GM10847 (cell line): ENCODE results near the gene CDH4.

Experiments
- POLR2A ChIP-seq: IDR thresholded peaks from 2 replicates; pipeline ENCODE4 v1.6.1; 2011; ENCODE audit not compliant: insufficient read length; ENCODE audit errors: extremely low read depth

The CDH4 gene

DNA sequence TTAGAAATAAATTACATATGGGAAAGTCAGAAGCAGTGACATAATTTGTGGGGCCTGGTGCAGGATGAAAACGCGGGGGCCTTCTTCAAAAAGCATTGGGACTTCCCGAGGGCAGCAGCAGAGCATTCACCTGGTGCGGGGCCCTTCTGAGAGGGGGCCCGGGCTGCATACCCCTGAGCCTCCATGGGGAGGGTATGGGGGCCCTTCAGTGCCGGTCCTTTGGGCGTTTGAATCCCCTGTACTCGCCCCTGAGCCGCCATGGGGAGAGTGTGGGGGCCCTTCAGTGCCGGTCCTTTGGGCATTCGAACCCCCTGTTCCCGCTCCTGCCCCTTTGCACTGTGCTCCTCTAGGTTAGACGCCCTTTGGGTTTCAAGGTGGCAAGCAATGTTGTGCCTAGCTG lies 283.5 kb downstream of the CDH4 start:
- TF ChIP-seq POLR2A = no peak

DNA sequence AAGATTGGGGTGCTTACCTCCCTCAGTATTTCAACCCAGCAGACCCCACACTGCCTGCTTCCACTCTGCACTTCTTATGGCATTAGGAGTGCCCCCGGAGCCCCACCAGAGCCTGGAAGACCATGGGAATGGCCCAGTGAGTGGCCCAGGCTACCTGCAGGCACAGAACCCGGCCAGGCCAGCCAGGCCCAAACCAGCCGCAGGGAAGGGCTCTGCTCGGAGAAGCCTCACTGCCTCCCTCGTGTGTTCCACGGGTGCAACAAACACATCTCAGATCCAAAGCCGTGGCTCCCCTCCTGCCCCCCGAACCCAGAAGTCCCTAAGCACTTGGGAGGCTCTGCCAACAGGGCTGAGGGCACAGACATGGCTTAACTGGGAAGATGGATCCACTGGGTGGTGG lies 283.9 kb downstream of the CDH4 start:
- no peak for TF ChIP-seq POLR2A

DNA sequence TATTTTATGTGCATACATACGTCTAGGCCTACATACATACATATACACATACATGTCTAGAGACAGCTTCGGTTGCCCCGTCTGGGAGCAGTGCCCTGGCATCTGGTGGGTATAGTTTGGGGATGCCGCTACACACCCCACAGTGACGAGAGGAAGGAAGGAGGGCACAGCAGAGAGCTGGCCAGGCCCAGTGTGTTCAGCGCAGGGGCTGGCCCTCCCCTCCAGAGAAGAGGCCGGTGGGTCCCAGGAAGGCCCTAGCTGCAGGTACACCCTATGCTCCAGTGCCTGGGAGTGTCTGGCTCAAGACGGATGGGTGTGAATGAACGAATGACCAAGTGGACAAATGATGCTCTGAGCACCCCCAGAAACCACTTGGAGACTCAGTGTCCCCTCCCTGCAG lies 284.6 kb downstream of the CDH4 start:
- TF ChIP-seq POLR2A = no peak

DNA sequence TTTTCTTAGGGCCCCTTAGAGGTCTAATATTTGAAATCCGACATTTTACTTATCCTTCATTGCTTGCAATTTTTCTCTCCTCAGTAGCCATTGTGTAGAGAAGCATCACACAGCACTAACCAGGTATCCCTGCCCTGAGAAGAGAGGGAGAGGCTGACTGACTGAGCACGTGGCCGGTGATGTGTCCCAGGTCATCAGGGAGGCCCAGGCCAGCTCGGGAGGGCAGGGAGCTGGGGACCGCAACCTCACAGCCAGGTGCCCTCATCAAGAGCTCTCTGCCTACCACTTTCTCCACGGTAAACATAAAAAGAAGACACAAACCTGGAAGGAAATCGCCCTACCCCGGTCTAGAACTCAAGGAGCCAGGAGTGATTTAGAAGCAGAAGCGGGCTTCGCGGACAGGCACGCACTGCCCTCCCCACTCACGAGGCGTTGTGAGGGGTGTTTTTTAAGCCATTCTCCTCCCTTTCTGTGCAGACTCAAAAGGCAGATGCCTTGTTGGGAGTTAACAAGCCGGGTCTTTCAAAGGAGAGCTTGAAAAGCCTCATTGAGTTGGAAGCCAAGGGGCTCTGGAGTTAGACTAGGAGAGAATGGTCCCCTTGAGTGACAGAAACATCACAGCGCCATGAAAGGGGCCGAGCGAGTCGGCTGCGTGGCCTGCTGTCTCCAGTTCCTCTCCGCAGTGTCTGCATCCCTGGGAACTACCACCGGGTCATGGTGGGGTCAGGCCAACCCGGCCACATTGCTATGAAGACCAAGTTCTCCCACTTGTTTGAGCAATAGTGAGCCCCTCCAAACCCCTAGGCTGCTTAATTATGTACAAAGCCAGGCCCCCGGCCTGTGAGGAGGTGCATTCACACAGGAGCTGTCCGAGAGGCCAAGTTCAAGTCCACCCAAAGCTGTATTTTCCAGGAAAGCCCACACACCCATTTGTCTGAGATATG lies 285.4 kb downstream of the CDH4 start:
- no peak for TF ChIP-seq POLR2A

DNA sequence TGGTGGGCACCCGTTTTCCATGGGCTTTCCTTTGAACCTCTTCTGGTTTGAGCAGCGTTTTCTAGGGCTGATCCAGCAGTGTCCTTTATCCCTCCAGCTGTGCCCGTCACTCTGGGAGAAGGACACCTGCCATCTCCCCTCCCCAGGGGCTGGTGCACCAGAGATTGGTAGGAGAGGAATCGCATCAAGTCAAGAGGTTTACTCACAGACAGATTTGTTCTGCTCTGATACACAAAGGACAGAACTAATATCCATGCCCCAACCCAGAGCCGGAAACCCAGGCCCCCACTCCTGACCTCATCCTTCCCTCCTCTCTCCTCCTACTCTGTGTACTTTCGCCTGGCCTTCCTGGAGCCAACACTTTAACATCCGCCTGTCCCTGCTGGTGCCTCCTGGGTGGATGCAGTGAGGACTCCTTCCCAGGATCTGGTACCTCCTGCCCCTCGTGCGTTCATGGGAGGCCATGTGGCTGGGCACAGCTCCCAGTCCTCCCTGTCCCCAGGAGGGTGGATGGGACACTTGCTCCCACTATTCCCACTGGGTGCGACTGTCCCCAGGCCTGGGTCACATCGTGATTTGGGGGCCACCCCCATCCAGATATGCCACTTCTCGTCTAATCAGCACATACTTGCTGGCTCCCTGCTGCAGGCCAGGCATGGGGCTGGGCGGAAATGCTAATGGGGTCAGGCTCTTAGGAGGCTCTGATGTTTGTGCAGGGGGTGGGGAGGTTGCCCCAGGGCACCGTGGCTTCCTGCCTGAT lies 286.3 kb downstream of the CDH4 start:
- no peak for TF ChIP-seq POLR2A

DNA sequence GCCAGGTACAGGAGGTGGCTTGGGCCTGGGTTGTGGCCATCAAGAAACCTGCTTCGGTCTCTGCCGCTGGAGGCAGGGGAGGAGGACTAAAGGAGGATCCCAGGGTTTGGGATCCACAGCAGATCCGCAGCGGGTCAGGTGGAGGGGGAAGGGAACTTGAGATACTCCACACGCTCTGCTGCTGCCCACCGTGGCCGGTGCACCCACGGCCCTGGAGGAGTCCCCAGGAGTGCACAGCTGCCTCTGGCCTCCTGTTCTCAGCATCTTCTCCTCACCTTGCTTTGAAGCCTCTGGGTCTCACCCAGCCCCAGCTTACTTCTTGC lies 286.8 kb downstream of the CDH4 start:
- TF ChIP-seq POLR2A = no peak

DNA sequence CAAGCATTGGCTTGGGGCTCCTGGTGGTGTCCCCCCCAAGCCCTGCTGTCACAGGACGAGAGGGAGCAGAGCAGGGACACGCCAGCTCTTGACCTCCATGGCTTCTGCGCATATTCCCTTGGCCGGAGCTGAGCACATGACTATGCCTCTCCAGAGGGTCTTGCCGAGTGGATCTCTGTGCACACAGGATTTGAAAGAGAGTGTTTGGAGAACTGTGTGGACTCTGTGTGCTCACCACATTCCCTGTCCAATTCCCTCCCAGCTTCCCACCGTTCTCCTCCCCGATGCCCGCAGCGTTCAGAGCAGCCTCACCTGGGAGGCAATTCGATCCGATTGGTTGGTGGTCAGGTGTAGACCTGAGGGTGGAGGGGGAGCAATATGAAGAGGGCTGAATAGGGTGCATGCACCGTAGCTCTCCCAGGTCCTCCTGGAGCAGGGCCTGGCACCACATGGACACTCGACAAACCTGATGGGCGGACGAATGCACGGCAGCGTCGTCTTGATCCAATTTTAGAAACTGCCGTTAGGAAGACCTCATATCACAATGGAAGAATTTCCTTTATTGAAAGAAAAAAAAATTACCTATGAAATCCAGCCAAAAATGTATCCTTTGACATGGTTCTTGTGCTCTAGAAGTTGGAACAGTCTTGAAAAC lies 287.8 kb downstream of the CDH4 start:
- TF ChIP-seq POLR2A = no peak

DNA sequence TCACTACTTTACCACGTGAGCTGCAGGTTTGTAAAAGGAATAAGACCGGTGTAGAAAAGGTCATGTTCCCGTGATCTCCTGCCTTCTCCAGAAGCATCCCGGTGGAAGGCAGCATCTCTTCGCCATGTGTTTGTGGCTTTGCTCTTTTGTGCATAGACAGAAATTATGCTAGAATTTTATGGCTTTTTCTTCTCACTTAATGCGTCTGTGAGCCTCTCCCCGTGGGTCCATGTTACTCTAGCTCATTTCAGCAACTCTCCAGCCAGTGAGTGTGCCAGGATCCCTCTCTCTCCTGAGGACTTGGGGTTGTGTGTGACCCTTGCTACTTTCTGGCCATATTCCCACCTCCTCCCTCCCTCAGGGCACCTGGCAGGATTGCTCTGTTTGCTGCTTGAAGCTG lies 289.5 kb downstream of the CDH4 start:
- no peak for TF ChIP-seq POLR2A

DNA sequence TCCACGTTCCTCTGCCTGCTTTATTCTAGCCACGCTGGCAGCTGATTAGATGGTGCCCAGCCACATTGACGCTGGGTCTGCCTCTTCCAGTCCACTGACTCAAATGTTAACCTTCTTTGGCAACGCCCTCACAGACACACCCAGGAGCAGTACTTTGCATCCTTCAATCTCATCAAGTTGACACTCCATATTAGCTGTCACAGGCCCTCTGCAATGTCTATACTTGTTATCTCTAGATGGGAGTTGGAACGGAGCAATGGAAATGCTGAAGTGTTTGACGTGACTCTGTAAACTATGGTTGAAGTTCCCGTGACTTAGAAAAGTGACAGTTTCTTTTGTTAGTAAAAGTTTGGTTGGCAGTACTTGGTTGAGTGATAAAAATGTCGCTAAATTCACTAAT lies 291.0 kb downstream of the CDH4 start:
- TF ChIP-seq POLR2A = no peak

DNA sequence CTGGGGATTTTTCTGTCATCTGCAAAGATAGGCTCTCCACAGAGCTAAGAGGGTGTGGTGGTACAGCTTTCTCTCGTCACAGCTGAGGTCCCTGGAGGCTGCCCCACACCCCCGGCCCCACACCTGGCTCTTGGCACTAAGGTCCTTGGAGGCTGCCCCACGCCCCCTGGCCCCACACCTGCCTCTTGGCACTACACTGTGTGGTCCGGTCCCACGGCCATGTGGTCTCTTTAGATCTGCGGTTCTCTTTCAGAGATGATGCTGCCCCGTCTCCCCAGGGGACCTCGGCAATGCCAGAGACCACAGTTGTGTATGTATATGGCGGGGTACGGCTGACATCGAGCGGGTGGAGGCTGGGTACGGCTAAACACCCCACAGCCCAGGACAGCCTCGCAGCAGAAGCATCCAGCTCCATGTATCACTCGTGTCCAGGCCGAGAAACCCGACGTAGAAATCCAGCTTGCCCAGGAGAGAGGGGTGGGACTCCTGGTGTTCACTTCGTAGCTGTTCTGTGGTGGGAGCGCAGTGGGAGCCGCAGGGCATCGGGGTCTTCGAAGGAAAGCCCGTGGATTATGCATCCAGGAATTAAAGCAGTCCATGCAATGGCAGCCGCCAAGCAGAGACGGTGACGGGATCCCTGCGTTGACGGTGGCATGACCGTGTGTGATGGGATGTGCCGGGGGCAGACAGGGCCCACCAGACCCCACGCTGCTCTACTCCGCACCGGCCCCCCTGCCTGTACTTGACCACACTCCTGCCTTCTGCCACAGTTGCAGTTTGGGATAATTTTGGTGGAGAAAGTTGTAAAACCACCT lies 292.1 kb downstream of the CDH4 start:
- no peak for TF ChIP-seq POLR2A

DNA sequence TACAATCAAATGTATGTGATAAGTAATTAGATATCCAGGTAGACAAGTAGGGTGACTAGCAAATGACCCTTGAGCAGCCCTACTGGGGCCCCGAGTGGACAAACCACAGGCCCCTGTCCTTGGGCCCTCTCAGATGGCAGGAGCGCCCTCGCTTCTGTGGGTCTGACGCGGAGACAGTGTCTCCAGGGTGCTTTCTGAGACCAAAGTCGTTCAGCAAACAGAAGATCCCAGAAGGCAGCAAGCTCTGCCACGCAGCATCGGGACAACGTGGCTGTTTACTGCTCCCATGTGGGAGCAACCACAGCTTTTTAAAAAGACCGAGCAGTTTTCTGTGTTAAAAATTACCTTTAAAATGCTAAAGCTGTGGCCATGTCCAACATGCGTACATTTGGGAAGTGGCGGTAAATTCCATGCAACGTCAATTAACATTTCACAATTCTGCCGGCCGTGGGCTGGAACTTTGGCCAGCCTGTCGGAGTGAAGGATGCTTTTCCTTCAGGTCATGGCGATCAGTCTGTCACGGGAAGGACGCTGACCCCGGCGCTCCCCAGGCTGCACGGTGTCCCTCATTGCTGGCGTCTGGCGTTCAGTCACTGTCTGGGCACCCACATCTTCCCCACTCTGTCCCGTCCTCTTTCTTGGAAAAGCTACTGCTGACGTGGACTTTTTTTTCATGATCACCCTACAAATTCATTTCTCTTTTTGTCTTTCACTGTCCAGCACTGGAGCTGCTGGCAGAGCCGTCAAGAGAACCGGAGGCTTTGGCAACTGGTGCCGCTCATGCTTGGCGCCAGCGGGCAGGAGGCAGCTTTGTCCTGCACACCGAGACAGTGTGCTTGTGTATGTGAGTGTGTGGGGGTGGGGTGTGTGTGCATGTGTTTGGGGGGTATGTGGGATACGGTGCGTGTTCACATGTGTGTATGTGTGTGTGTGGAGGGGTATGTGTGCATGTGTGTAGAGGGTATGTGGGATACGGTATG lies 293.1 kb downstream of the CDH4 start:
- no peak for TF ChIP-seq POLR2A

DNA sequence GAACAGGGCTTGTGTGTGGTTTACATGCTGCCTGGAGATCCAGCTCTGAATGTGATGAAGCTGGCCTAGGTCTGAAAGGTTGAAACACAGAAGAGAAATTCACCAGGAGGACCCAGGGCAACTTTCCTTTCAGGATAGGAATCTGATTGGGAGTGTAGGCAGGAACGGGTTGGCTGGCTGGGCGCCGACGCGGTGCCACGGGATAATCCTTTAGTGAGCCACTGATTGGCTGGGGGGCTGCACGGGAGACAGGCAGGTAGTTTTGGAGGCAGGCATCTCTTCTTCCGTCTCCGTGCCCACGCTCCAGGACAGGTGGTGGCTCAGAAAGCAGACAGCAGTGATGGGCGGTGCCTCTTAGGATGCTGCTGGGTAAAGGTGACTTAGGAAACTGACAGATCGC lies 294.6 kb downstream of the CDH4 start:
- TF ChIP-seq POLR2A = no peak

DNA sequence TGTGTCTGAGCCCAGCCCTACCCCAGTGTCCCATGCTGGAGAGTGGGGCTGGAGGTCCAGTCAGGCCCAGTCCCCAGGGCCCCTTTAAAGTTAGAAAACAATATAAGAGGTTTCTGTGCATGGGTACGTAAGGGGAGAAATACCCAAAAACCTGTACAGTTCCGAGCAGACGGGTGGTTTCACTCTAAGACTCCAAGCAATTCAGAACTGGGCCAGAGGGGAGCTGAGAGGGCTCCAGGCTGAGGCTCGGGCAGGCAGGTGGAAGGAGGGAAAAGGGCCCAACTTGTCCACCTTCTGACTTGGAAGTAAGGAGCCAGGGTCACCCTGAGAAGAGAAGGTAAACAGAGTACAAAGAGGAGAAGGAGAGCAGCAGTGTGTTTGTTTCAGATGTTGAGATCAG lies 296.0 kb downstream of the CDH4 start:
- no peak for TF ChIP-seq POLR2A

DNA sequence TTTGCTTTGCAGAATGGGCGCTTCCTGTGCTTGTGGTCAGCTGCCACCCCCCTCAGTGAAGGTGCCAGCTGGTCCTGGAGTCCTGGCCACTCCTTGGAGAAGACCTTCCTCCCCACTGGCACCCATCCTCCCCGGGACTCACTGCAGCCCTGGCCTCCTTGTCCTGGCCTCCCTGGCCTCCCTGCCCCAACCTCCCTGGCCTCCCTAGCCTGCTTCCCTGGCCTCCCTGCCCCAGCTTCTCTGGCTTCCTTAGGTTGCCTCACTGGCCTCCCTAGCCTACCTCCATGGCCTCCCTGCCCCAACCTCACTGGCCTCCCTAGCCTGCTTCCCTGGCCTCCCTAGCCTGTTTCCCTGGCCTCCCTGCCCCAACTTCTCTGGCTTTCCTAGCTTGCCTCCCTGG lies 297.8 kb downstream of the CDH4 start:
- TF ChIP-seq POLR2A = no peak
